ENCODE results near the gene NKAPD1.

Gene NKAPD1

DNA sequence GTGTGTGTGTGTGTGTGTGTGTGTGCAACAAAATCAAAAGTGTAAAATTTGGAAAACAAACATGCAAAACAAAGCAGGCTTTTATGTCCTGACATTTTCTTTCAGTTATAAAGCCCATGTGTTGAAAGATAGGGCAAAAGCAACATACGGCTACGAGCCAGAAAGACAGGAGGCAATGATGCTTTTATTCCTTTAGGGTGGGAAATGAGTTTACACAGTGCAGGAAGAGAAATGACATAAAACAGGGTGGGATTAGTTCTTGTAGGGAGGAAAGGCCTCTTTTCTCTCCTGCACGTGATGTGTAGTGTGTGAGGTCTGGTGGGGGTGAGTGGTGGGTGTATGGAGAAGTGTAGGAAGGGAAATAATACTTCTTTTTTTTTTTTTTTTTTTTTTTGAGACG is 60.4 kb downstream of the NKAPD1 start:
- in situ Hi-C loops (cut with MboI; ENCODE audit: low sequenced_read_pairs) = no loop called here

Measured in hTERT RPE-1 (cell line).